HG03064 (cell line): ENCODE results near the gene LIAS.

ENCODE experiments used
- ATAC-seq: cut with Tn5 transposase; IDR thresholded peaks from one replicate; pipeline ENCODE4 v1.9.1; 2021; ENCODE audit warnings: low read depth; ENCODE audit not compliant: unreplicated experiment

LIAS gene

GRCh38 chr4:39527296-39528060 is 68.6 kb downstream of the LIAS start, which contains the start of gene UGDH:
UGDH (minus strand) TSS chr4:39527439; CDS start chr4:39521512, 5,927 bp downstream.
- ATAC-seq = peak; percentile 93

GRCh38 chr4:39528061-39528465 is 69.2 kb downstream of the LIAS start:
- ATAC-seq = no peak
